B cell (primary cell): ENCODE data around the gene MTUS2.

ENCODE experiments used
- EZH2 ChIP-seq: IDR thresholded peaks from 2 replicates; pipeline ENCODE4 v1.6.1; 2012; ENCODE audit warnings: borderline replicate concordance, low read depth, mild to moderate bottlenecking, moderate library complexity, low read length; ENCODE audit not compliant: insufficient read depth, poor library complexity, severe bottlenecking
- TF ChIP-seq, protein P1 (sequence below): fragments of 200-600 bp; IDR thresholded peaks from one replicate; pipeline ENCODE4 v1.8.0; 2022; ENCODE audit warnings: antibody characterized with exemption, mild to moderate bottlenecking

DNA sequence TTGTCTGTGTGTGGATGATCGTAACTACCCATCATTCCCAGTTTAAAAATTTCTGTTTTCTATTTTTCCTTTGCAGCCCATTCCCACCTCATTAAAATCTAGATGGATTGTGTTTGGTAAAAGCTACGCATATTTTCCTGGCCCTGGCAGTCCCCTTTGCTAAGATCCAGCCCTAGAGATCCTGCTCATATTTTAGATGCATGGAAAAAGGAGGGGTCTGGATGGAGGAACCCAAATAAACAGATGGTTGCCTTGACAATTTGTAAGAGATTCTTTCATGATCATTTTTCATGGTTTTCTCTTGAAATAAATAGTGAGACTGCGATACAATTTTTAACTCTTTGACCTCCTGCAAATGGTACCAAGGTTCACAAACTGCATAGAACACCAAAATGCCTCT lies 601.0 kb downstream of the MTUS2 start:
- TF ChIP-seq, protein P1, sequence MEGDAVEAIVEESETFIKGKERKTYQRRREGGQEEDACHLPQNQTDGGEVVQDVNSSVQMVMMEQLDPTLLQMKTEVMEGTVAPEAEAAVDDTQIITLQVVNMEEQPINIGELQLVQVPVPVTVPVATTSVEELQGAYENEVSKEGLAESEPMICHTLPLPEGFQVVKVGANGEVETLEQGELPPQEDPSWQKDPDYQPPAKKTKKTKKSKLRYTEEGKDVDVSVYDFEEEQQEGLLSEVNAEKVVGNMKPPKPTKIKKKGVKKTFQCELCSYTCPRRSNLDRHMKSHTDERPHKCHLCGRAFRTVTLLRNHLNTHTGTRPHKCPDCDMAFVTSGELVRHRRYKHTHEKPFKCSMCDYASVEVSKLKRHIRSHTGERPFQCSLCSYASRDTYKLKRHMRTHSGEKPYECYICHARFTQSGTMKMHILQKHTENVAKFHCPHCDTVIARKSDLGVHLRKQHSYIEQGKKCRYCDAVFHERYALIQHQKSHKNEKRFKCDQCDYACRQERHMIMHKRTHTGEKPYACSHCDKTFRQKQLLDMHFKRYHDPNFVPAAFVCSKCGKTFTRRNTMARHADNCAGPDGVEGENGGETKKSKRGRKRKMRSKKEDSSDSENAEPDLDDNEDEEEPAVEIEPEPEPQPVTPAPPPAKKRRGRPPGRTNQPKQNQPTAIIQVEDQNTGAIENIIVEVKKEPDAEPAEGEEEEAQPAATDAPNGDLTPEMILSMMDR = no peak
- no peak for TF ChIP-seq EZH2
